SK-N-SH treated with all-trans-retinoic acid at 6 μM for 48 hours (cell line): ENCODE measurements around the gene KATNAL1.

Source experiments
- ATAC-seq: fragments of 200-7000 bp; cut with Tn5 transposase; 3 replicates; pipeline ENCODE4 v1.9.1; 2020; ENCODE audit warnings: mild to moderate bottlenecking, moderate library complexity
- ARNTL ChIP-seq: fragments of 450-650 bp; formaldehyde crosslinking; IDR thresholded peaks from 2 replicates; pipeline ENCODE4 v1.5.0; 2020; ENCODE audit warnings: low read depth, mild to moderate bottlenecking, moderate library complexity, borderline replicate concordance
- BACH2 ChIP-seq: fragments of 250-450 bp; sonication (Bioruptor Pico); IDR thresholded peaks from 2 replicates; pipeline ENCODE4 v1.9.0; 2021; ENCODE audit warnings: mild to moderate bottlenecking, borderline replicate concordance
- CREB5 ChIP-seq: fragments of 250-450 bp; sonication (Bioruptor Pico); IDR thresholded peaks from 2 replicates; pipeline ENCODE4 v1.5.1; 2020; ENCODE audit warnings: low read depth, mild to moderate bottlenecking, moderate library complexity
- CSDC2 ChIP-seq: fragments of 250-450 bp; sonication (Bioruptor Pico); IDR thresholded peaks from 2 replicates; pipeline ENCODE4 v1.5.0; 2020; ENCODE audit warnings: mild to moderate bottlenecking, moderate library complexity
- ESRRG ChIP-seq: fragments of 250-450 bp; sonication (Bioruptor Pico); IDR thresholded peaks from 2 replicates; pipeline ENCODE4 v1.6.1; 2021; ENCODE audit warnings: mild to moderate bottlenecking
- ISL1 ChIP-seq: fragments of 250-450 bp; sonication (Bioruptor Pico); IDR thresholded peaks from 2 replicates; pipeline ENCODE4 v2.1.2; 2022; ENCODE audit warnings: mild to moderate bottlenecking, moderate library complexity
- OSR1 ChIP-seq: fragments of 250-450 bp; sonication (Bioruptor Pico); IDR thresholded peaks from 2 replicates; pipeline ENCODE4 v1.8.0; 2022; ENCODE audit warnings: moderate library complexity, mild to moderate bottlenecking, inconsistent platforms
- POU6F1 ChIP-seq: fragments of 250-450 bp; sonication (Bioruptor Pico); IDR thresholded peaks from 2 replicates; pipeline ENCODE4 v1.8.0; 2021; ENCODE audit warnings: low read depth, mild to moderate bottlenecking, moderate library complexity, borderline replicate concordance
- RARB ChIP-seq: fragments of 250-450 bp; sonication (Bioruptor Pico); IDR thresholded peaks from 2 replicates; pipeline ENCODE4 v1.8.0; 2021; ENCODE audit warnings: mild to moderate bottlenecking, moderate library complexity
- SNAI2 ChIP-seq: fragments of 250-450 bp; sonication (Bioruptor Pico); IDR thresholded peaks from 2 replicates; pipeline ENCODE4 v1.5.0; 2020; ENCODE audit warnings: mild to moderate bottlenecking, moderate library complexity
- TCF4 ChIP-seq: fragments of 250-450 bp; sonication (Bioruptor Pico); IDR thresholded peaks from 2 replicates; pipeline ENCODE4 v1.8.0; 2021; ENCODE audit warnings: mild to moderate bottlenecking, moderate library complexity, borderline replicate concordance
- TSHZ2 ChIP-seq: fragments of 250-450 bp; sonication (Bioruptor Pico); IDR thresholded peaks from 2 replicates; pipeline ENCODE4 v1.5.0; 2020; ENCODE audit warnings: mild to moderate bottlenecking, moderate library complexity
- ZC3H10 ChIP-seq: fragments of 250-450 bp; sonication (Bioruptor Pico); IDR thresholded peaks from 2 replicates; pipeline ENCODE4 v1.5.1; 2021; ENCODE audit warnings: mild to moderate bottlenecking, moderate library complexity
- ZFP3 ChIP-seq: fragments of 250-450 bp; sonication (Bioruptor Pico); IDR thresholded peaks from 2 replicates; pipeline ENCODE4 v1.5.0; 2020; ENCODE audit warnings: mild to moderate bottlenecking, moderate library complexity
- ZNF70 ChIP-seq: fragments of 450-650 bp; formaldehyde crosslinking; IDR thresholded peaks from 2 replicates; pipeline ENCODE4 v1.5.0; 2020; ENCODE audit warnings: mild to moderate bottlenecking, moderate library complexity
- ZNF8 ChIP-seq: fragments of 450-650 bp; formaldehyde crosslinking; IDR thresholded peaks from 2 replicates; pipeline ENCODE4 v1.5.0; 2020; ENCODE audit warnings: mild to moderate bottlenecking, moderate library complexity
- TF ChIP-seq, protein P1 (sequence below): fragments of 250-450 bp; sonication (Bioruptor Pico); IDR thresholded peaks from 2 replicates; pipeline ENCODE4 v1.5.1; 2021; ENCODE audit warnings: mild to moderate bottlenecking, moderate library complexity

The KATNAL1 gene

DNA sequence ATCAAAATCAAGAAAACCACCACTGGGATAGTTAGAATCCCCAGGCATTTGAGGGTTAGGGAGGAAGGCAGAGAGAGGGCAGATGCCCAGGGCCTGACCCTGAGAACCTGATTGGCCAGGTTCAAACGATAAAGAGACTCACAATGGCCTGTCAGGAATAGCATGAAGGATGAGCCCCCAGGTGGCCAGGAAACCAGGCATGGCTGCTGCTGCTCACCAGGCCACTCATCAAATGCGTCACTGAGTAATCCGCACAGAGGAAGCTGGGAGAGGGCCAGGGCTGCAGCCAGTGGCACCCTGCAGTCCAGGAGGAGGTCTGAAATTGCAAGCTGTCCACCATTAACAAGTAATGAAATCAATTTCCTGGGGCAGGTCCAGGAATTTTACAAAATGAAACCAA lies 111.3 kb downstream of the KATNAL1 start:
- TF ChIP-seq OSR1 (CRISPR knock-in tag) = no peak
- TF ChIP-seq, protein P1, sequence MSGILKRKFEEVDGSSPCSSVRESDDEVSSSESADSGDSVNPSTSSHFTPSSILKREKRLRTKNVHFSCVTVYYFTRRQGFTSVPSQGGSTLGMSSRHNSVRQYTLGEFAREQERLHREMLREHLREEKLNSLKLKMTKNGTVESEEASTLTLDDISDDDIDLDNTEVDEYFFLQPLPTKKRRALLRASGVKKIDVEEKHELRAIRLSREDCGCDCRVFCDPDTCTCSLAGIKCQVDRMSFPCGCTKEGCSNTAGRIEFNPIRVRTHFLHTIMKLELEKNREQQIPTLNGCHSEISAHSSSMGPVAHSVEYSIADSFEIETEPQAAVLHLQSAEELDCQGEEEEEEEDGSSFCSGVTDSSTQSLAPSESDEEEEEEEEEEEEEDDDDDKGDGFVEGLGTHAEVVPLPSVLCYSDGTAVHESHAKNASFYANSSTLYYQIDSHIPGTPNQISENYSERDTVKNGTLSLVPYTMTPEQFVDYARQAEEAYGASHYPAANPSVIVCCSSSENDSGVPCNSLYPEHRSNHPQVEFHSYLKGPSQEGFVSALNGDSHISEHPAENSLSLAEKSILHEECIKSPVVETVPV (CRISPR knock-in tag) = 0 out of 2 replicates have a peak, but pooled peaks have one; percentile 0
- peak; percentile 82; the same call in 1 of the 2 replicates for TF ChIP-seq TCF4 (CRISPR knock-in tag)
- peak; percentile 74; the same call in 1 of the 2 replicates for TF ChIP-seq SNAI2 (CRISPR knock-in tag)
- no peak for TF ChIP-seq ISL1 (CRISPR knock-in tag)
- TF ChIP-seq ESRRG (CRISPR knock-in tag) = no peak
- peak; percentile 90; the same call in 1 of the 2 replicates for TF ChIP-seq TSHZ2 (CRISPR knock-in tag)
- TF ChIP-seq, all 23 proteins: peak for 4
- ATAC-seq = peak; percentile 88

- ATAC-seq = no peak
- TF ChIP-seq RARB (CRISPR knock-in tag) (no peak), ZNF70 (CRISPR knock-in tag) (0 out of 2 replicates have a peak, but pooled peaks have one; percentile 11)
These were observed 112.4 kb downstream of the KATNAL1 start for GRCh38 chr13:30194906-30195305.

DNA sequence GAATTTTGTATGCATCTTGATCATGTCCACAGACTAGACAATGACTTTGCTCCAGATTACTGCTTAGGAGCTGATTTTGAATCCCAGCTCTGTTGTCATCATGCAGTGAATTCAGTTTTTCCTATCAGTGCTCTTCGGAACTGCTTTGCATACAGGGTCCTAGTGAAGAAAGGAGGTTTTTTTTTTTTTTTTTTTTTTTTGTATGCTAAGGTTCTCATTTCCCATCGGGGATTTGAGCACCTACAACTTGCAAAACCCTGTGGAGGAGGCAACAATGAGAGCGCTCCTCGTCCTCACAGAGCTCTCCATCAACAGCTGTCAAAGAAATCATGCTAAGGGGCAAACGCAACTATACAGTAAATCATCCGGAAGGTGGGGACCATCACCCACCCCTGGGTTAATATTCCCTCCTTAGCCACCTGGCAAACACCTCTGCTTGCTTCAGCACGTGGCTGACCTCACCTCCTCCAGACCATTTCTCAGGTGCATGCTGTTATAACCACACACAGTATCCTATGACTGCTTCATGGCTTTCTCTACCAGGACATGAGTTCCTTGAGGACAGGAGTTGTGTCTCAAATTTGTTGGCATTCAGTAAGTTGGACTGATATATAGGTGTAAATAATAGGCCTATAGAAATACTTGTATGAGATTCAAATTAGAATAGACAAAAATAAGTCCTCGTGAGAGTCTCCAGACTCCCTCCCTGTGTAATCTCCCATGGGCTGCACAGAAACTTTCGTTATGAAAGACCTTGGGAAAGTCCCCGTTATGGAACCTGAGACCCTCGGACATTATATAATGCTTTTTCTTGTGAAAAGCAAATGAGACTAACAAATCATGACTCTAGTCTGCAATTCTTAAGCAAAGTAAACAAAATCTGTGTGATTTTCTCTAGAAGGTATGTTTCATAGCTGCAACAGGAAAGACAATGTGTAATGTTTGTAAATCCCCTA lies 113.8 kb downstream of the KATNAL1 start:
- no peak for ATAC-seq
- TF ChIP-seq BACH2 (CRISPR knock-in tag) (no peak), CSDC2 (no peak), CREB5 (CRISPR knock-in tag) (no peak), ARNTL (no peak)
- TF ChIP-seq, all 23 proteins: peak for 0

DNA sequence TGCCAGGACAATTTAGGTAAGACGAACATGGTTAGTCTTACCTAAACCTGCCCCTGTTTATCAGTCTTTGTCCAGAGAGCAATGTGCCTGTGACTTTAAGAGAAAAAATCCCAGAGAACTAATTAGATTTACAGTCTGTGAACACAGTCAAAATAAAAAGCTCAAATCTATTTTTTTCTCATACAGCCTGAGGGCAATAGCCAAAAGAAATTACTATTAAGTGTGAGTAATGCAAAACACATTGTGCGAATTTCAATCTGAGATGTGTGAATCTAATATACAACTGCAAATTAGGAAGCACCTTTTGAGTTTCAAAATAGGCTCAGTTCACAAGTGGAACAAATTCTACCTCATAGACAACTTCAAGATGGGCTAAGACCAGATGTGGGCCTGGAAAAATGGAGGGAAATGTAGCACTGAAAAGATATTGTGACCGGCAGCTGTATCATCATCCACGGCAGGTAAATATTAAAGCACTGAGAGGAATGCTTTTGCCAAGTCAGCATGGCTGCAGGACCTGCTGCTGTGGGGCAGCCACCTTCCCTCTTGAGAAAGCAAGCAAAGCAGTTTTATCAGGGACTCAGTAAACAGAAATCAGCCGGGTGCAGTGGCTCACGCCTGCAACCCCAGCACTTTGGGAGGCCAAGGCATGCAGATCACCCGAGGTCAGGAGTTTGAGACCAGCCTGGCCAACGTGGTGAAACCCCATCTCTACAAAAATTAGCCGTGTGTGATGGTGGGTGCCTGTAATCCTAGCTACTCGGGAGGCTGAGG lies 114.8 kb downstream of the KATNAL1 start:
- no peak for TF ChIP-seq CSDC2
- no peak for TF ChIP-seq ZNF8 (CRISPR knock-in tag)
- TF ChIP-seq ARNTL = no peak
- TF ChIP-seq, protein P1 (CRISPR knock-in tag) = no peak
- no peak for TF ChIP-seq TCF4 (CRISPR knock-in tag)
- TF ChIP-seq ZFP3 (CRISPR knock-in tag) = no peak
- TF ChIP-seq POU6F1 (CRISPR knock-in tag) = no peak
- no peak for TF ChIP-seq ISL1 (CRISPR knock-in tag)
- TF ChIP-seq OSR1 (CRISPR knock-in tag) = no peak
- no peak for TF ChIP-seq ZC3H10 (CRISPR knock-in tag)
- ATAC-seq = no peak
